Endodermal cell (in vitro differentiated cells): ENCODE results near the gene CDK9. TPM values are rescaled to one million over a fixed set of nuclear protein-coding genes. Genes with fewer than 3 reads are reported as not detected.
A peak's percentile ranks its signal among the peaks of the same experiment; 100 is the strongest.

Experiments
- DNase-seq: peaks from one replicate; pipeline ENCODE4 v3.0.0-alpha.2; 2017
- H3K27ac ChIP-seq: 2 replicates; pipeline ENCODE4 v1.5.1; 2013; ENCODE audit warnings: mild to moderate bottlenecking, low read depth, low read length, moderate library complexity
- H3K27me3 ChIP-seq: 2 replicates; pipeline ENCODE4 v1.6.1; 2013; ENCODE audit warnings: mild to moderate bottlenecking, low read length, moderate library complexity; ENCODE audit not compliant: insufficient read depth, control insufficient read depth, poor library complexity, severe bottlenecking
- H3K36me3 ChIP-seq: 2 replicates; pipeline ENCODE4 v1.7.0; 2013; ENCODE audit warnings: mild to moderate bottlenecking, low read length, moderate library complexity; ENCODE audit not compliant: control insufficient read depth, insufficient read depth
- H3K4me1 ChIP-seq: one replicate; pipeline ENCODE4 v1.7.0; 2013; ENCODE audit warnings: low read length; ENCODE audit not compliant: control insufficient read depth, insufficient read depth
- H3K4me3 ChIP-seq: 2 replicates; pipeline ENCODE4 v1.5.1; 2013; ENCODE audit warnings: mild to moderate bottlenecking, low read length, moderate library complexity
- H3K9ac ChIP-seq: 2 replicates; pipeline ENCODE4 v1.6.1; 2013; ENCODE audit warnings: mild to moderate bottlenecking, low read length, moderate library complexity; ENCODE audit not compliant: poor library complexity, severe bottlenecking; ENCODE audit errors: extremely low read depth
- H3K9me3 ChIP-seq: 2 replicates; pipeline ENCODE4 v1.6.1; 2013; ENCODE audit warnings: mild to moderate bottlenecking, low read length, moderate library complexity; ENCODE audit not compliant: control insufficient read depth
- H3K27ac Mint-ChIP-seq: 2 replicates; pipeline ENCODE4 v1.8.0; 2020; ENCODE audit warnings: mixed read lengths
- H3K27me3 Mint-ChIP-seq: 2 replicates; pipeline ENCODE4 v1.8.0; 2021; ENCODE audit warnings: mild to moderate bottlenecking, mixed read lengths; ENCODE audit not compliant: insufficient read depth
- H3K36me3 Mint-ChIP-seq: 2 replicates; pipeline ENCODE4 v1.8.0; 2020; ENCODE audit warnings: low read depth, mixed read lengths
- H3K4me1 Mint-ChIP-seq: 2 replicates; pipeline ENCODE4 v1.8.0; 2020; ENCODE audit warnings: mixed read lengths
- H3K4me3 Mint-ChIP-seq: 2 replicates; pipeline ENCODE4 v1.8.0; 2020; ENCODE audit warnings: mild to moderate bottlenecking, moderate library complexity, mixed read lengths
- H3K9me3 Mint-ChIP-seq: 2 replicates; pipeline ENCODE4 v1.8.0; 2020; ENCODE audit warnings: mild to moderate bottlenecking, mixed read lengths
- WGBS, 2 experiments: methylation state at CpG; one replicate each; pipeline versions ENCODE4 v1.1.5 to v1.1.7; 2013; ENCODE audit warnings: missing lambda C conversion rate in 2 of 2, mixed read lengths in 1 of 2; ENCODE audit not compliant: insufficient coverage in 1 of 2, insufficient read length in 1 of 2; 5-methylcytosine and 5-hydroxymethylcytosine counted together
- total RNA-seq, 2 donors: library from RNA; stranded (reverse); fragmentation: NEBNext Ultra II Directional in 1 of 2; extraction: Animal tissue kit (Norgen Biotek cat#: 25700) in 1 of 2; gene quantifications; 2 replicates in 1 of 2; 3 replicates in 1 of 2; pipeline ENCODE4 v1.2.1, GENCODE V29; 2021
- TF ChIP-seq, protein P1 (sequence below): fragments of 200-600 bp; sonication (generic); conservative IDR thresholded peaks from 2 replicates; pipeline ENCODE4 v1.5.0; 2021; ENCODE audit warnings: antibody characterized with exemption, mild to moderate bottlenecking

The CDK9 gene
- total RNA-seq, 2 donors from 2014 or later, result 97.1 to 101 TPM

DNA sequence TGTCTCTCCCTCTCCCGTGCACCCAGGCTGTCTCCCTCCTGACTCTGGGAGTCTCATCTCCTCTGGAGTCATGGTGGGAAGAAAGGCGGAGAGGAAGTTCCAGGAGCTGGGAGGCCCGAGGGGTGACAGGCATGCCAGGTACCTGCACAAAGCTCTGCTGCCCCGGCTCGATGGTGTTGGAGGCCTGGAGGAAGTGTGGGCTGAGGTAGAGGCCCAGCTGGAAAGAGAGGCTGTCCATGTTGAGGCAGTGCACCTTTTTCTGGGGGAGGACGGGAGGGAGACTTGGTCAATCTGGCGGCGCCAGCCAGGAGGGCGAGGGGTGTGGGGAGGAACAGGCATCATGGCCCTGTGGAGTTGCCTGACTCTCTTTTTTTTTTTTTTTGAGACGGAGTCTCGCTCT is 32.7 kb downstream of the CDK9 start:
- H3K27ac ChIP-seq, result no peak overlapping the region
- H3K36me3 Mint-ChIP-seq, result peaks cover 16% of the 10 kb centered on the region
- TF ChIP-seq, protein P1, sequence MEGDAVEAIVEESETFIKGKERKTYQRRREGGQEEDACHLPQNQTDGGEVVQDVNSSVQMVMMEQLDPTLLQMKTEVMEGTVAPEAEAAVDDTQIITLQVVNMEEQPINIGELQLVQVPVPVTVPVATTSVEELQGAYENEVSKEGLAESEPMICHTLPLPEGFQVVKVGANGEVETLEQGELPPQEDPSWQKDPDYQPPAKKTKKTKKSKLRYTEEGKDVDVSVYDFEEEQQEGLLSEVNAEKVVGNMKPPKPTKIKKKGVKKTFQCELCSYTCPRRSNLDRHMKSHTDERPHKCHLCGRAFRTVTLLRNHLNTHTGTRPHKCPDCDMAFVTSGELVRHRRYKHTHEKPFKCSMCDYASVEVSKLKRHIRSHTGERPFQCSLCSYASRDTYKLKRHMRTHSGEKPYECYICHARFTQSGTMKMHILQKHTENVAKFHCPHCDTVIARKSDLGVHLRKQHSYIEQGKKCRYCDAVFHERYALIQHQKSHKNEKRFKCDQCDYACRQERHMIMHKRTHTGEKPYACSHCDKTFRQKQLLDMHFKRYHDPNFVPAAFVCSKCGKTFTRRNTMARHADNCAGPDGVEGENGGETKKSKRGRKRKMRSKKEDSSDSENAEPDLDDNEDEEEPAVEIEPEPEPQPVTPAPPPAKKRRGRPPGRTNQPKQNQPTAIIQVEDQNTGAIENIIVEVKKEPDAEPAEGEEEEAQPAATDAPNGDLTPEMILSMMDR, result no peak
- no peaks in the 10 kb centered on the region for H3K27me3 Mint-ChIP-seq
- H3K9me3 Mint-ChIP-seq, result no peaks in the 10 kb centered on the region
- H3K4me1 Mint-ChIP-seq, result no peaks in the 10 kb centered on the region
- H3K27me3 ChIP-seq, result no peaks in the 10 kb centered on the region
- H3K36me3 ChIP-seq, result no peaks in the 10 kb centered on the region
- DNase-seq, result peak; percentile 44
- WGBS, 2 experiments, result 94 to 100% methylated on average over 4 to 9 of the region's 11 CpGs
- H3K4me3 Mint-ChIP-seq, result no peak overlapping the region
- H3K27ac Mint-ChIP-seq, result peak overlapping the region; percentile 35
- no peak overlapping the region for H3K4me3 ChIP-seq
- no peaks in the 10 kb centered on the region for H3K9me3 ChIP-seq
- H3K9ac ChIP-seq, result no peak overlapping the region
- H3K4me1 ChIP-seq, result no peaks in the 10 kb centered on the region

DNA sequence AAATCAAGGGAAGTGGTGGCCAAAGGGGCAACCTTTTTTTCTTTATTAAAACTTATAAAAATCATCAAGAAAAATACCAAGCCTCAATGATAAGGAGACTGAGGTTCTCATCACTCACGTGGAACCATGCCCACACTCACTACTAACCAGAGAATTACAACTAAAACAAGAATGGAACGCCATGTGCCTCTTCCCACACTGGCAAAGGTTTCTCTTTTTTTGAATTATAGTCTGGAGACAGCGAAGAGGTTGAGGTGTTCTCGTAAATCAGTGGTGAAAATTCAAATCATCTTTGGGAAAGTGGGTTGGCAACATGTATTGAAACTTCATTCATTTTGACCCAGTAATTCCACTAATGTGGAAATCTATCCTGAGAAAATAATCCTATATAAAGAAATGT is 36.3 kb downstream of the CDK9 start:
- H3K9me3 Mint-ChIP-seq, result no peaks in the 10 kb centered on the region
- H3K4me1 Mint-ChIP-seq, result peaks cover 5% of the 10 kb centered on the region
- no peak overlapping the region for H3K27ac Mint-ChIP-seq
- H3K4me1 ChIP-seq, result no peaks in the 10 kb centered on the region
- H3K9ac ChIP-seq, result no peak overlapping the region
- no peaks in the 10 kb centered on the region for H3K9me3 ChIP-seq
- H3K36me3 ChIP-seq, result no peaks in the 10 kb centered on the region
- no peak overlapping the region for H3K27ac ChIP-seq
- H3K27me3 ChIP-seq, result no peaks in the 10 kb centered on the region
- WGBS, 2 experiments, result 95 to 100% methylated on average over 1 to 4 of the region's 4 CpGs
- H3K4me3 Mint-ChIP-seq, result no peak overlapping the region
- no peak for DNase-seq
- TF ChIP-seq, protein P1, result no peak
- H3K36me3 Mint-ChIP-seq, result peaks cover 9% of the 10 kb centered on the region
- H3K27me3 Mint-ChIP-seq, result peaks cover 11% of the 10 kb centered on the region
- no peak overlapping the region for H3K4me3 ChIP-seq

DNA sequence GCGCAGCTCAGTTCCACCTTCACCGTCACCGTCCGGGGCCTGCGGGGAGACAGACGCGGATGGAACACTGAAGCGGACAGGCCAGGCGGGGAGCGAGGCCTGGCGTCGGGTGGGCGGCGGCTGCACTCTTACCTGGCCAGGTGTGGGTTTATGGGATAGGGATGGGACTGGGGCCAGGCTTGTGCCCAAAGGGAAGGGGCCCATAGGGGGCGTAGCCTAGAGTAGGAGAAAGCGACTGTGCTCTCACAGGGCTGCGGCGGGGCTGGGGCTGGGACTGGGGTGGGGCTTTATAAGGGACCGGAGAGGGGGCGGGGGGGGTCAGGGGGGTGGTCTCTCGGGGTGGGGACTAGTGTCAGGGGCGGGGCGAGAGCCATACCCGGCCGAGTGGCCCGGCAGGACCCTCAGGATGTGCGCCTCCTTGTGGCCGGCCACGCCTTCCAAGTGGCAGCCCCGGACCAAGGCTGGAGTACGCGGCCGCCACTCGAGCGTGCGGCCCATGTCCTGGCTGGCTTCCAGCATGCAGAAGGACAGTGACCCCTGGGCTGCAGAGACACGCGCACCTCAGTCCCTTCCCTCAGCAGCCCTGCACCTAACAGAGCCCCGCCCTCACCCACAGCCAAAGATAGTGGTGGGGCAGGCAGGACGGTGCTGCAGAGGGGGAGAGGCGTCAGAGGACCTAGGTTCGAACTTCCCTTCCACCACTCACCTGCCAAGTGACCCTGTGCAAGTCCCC is 39.7 kb downstream of the CDK9 start:
- no peaks in the 10 kb centered on the region for H3K9me3 Mint-ChIP-seq
- H3K36me3 Mint-ChIP-seq, result no peaks in the 10 kb centered on the region
- Histone ChIP-seq H3K27ac (no peak overlapping the region), H3K9me3 (no peaks in the 10 kb centered on the region), H3K36me3 (no peaks in the 10 kb centered on the region), H3K9ac (no peak overlapping the region), H3K27me3 (no peaks in the 10 kb centered on the region), H3K4me3 (no peak overlapping the region), H3K4me1 (no peaks in the 10 kb centered on the region)
- H3K27ac Mint-ChIP-seq, result no peak overlapping the region
- H3K4me3 Mint-ChIP-seq, result peak overlapping the region; percentile 50
- DNase-seq, result peak; percentile 97
- 35 to 80% methylated on average over 10 to 35 of the region's 42 CpGs for WGBS, 2 experiments
- H3K4me1 Mint-ChIP-seq, result peaks cover 15% of the 10 kb centered on the region
- H3K27me3 Mint-ChIP-seq, result peaks cover 16% of the 10 kb centered on the region
- TF ChIP-seq, protein P1, result peak; percentile 92
